ENCODE results near the gene PRRG1.
"Not testable (repeated sequence)": the region's sequence is repeated elsewhere in the genome, so short reads cannot be mapped to it uniquely, and the experiment has no call there.

Gene PRRG1

GRCh38 chrX:37472836-37473235 lies 123.7 kb downstream of the PRRG1 start:
- no peak for DNase-seq (ENCODE audit: low read depth)

GRCh38 chrX:37474478-37474877 lies 125.3 kb downstream of the PRRG1 start:
- DNase-seq (ENCODE audit: low read depth): no peak

- no peak for DNase-seq (ENCODE audit: low read depth)
These were observed 127.5 kb downstream of the PRRG1 start for GRCh38 chrX:37476571-37477170.

GRCh38 chrX:37484335-37484734 lies 135.2 kb downstream of the PRRG1 start:
- not testable (repeated sequence) for DNase-seq (ENCODE audit: low read depth)

GRCh38 chrX:37485429-37485828 lies 136.3 kb downstream of the PRRG1 start:
- DNase-seq (ENCODE audit: low read depth): no peak

- DNase-seq (ENCODE audit: low read depth): no peak
These were observed 138.1 kb downstream of the PRRG1 start for GRCh38 chrX:37487271-37487670.

GRCh38 chrX:37488323-37488722 lies 139.2 kb downstream of the PRRG1 start:
- DNase-seq (ENCODE audit: low read depth): no peak

- no peak for DNase-seq (ENCODE audit: low read depth)
These were observed 142.5 kb downstream of the PRRG1 start for GRCh38 chrX:37491686-37492085.

GRCh38 chrX:37495760-37496159 lies 146.6 kb downstream of the PRRG1 start:
- DNase-seq (ENCODE audit: low read depth): not testable (repeated sequence)

- not testable (repeated sequence) for DNase-seq (ENCODE audit: low read depth)
These were observed 148.0 kb downstream of the PRRG1 start for GRCh38 chrX:37497126-37497525.

GRCh38 chrX:37498323-37498722 lies 149.2 kb downstream of the PRRG1 start:
- not testable (repeated sequence) for DNase-seq (ENCODE audit: low read depth)

- not testable (repeated sequence) for DNase-seq (ENCODE audit: low read depth)
These were observed 150.5 kb downstream of the PRRG1 start for GRCh38 chrX:37499649-37500048.

- no peak for DNase-seq (ENCODE audit: low read depth)
These were observed 155.8 kb downstream of the PRRG1 start for GRCh38 chrX:37504991-37505390.
